Measurements from ENCODE around the gene STOX1. TPM values are rescaled to one million over a fixed set of nuclear protein-coding genes. Genes with fewer than 3 reads are reported as not detected.
"Not testable (repeated sequence)": the region's sequence is repeated elsewhere in the genome, so short reads cannot be mapped to it uniquely, and the experiment has no call there.

Gene STOX1
- total RNA-seq, 1 experiment from 2014 or later, result 5.9 TPM

- ATAC-seq; H3K36me3 ChIP-seq (ENCODE audit: control insufficient read depth in 1 of 2, insufficient read depth in 2 of 2, low read length in 2 of 2); BruUV-seq (replicated peaks); H3K4me2 ChIP-seq (ENCODE audit: low read length); H3K79me2 ChIP-seq (ENCODE audit: insufficient read depth, low read length); RAD21 ChIA-PET (ENCODE audit: low non-redundant PET in 1 of 2, low total read pairs in 2 of 2, uncharacterized antibody in 2 of 2, unreplicated experiment in 2 of 2); H3K27ac ChIP-seq (ENCODE audit: low read depth, low read length); intact Hi-C loops (cut with micrococcal nuclease); H3K4me1 ChIP-seq (ENCODE audit: control insufficient read depth in 1 of 2, insufficient read depth in 2 of 2, low read length in 2 of 2); CTCF ChIA-PET; H3K9ac ChIP-seq (ENCODE audit: low read length); DNase-seq (ENCODE audit: low read depth, low spot score); H3K9me3 ChIP-seq (ENCODE audit: control insufficient read depth in 1 of 2, insufficient read depth in 1 of 2, low read depth in 1 of 2, low read length in 2 of 2); H3K27me3 ChIP-seq (ENCODE audit: insufficient read depth, low read length); H3K9me2 ChIP-seq (ENCODE audit: insufficient read depth); POLR2A ChIA-PET; H3K4me3 ChIP-seq (replicated peaks in 1 of 2; ENCODE audit: low read depth in 1 of 2, low read length in 2 of 2); H2AFZ ChIP-seq (ENCODE audit: low read depth, low read length, poor library complexity, severe bottlenecking); H4K20me1 ChIP-seq (ENCODE audit: insufficient read depth): not testable (repeated sequence)
These were observed 16.5 kb upstream of the STOX1 start for GRCh38 chr10:68810830-68811229.

DNA sequence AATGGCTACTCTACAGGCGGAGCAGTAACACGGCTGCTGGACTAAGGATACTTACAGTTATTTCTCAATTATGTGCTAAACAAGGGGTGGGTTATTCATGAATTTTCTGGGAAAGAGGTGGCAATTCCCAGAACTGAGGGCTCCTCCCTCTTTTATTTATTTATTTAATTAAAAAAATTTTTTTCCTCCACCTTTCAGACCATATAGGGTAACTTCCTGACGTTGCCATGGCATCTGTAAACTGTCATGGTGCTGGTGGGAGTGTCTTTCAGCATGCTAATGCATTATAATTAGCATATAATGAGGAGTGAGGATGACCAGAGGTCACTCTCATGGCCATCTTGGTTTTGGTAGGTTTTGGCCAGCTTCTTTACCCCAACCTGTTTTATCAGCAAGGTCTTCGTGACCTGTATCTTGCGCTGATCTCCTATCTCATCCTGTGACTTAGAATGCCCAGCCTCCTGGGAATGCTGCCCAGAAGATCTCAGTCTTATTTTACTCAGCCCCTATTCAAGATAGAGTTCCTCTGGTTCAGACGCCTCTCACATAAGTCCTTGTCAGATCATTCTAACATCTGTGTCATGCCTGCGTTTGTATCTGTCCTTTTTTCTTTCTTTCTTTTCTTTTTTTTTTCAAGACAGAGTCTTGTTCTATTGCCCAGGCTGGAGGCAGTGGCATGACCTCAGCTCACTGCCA is 15.9 kb upstream of the STOX1 start:
- H3K9ac ChIP-seq (ENCODE audit: low read length), result no peak overlapping the region
- CTCF ChIA-PET, result no interaction called here
- H2AFZ ChIP-seq (ENCODE audit: low read depth, low read length, poor library complexity, severe bottlenecking), result no peak overlapping the region
- no peak overlapping the region for H3K4me3 ChIP-seq (replicated peaks in 1 of 2; ENCODE audit: low read depth in 1 of 2, low read length in 2 of 2)
- no peaks in the 10 kb centered on the region for H3K27me3 ChIP-seq (ENCODE audit: insufficient read depth, low read length)
- RAD21 ChIA-PET (ENCODE audit: low non-redundant PET in 1 of 2, low total read pairs in 2 of 2, uncharacterized antibody in 2 of 2, unreplicated experiment in 2 of 2), result no interaction called here
- no peaks in the 10 kb centered on the region for H3K9me3 ChIP-seq (ENCODE audit: control insufficient read depth in 1 of 2, insufficient read depth in 1 of 2, low read depth in 1 of 2, low read length in 2 of 2)
- no peak overlapping the region for H3K4me2 ChIP-seq (ENCODE audit: low read length)
- no peaks in the 10 kb centered on the region for H3K36me3 ChIP-seq (ENCODE audit: control insufficient read depth in 1 of 2, insufficient read depth in 2 of 2, low read length in 2 of 2)
- H3K27ac ChIP-seq (ENCODE audit: low read depth, low read length), result no peak overlapping the region
- H3K79me2 ChIP-seq (ENCODE audit: insufficient read depth, low read length), result no peaks in the 10 kb centered on the region
- TF ChIP-seq RAD21 (IDR thresholded peaks at IDR 0.05; ENCODE audit: low read depth), result no peak
- no peak for TF ChIP-seq ZBTB33 (IDR thresholded peaks at IDR 0.05; ENCODE audit: extremely low read depth, insufficient replicate concordance, low read length)
- TF ChIP-seq REST (IDR thresholded peaks at IDR 0.05; ENCODE audit: low read depth), result no peak
- no peak for TF ChIP-seq ZFX (IDR thresholded peaks at IDR 0.05)
- no peak for TF ChIP-seq SP1 (IDR thresholded peaks at IDR 0.05; ENCODE audit: low read depth)
- TF ChIP-seq EZH2phosphoT487 (IDR thresholded peaks at IDR 0.05; ENCODE audit: borderline replicate concordance), result no peak
- TF ChIP-seq YY1 (IDR thresholded peaks at IDR 0.05; ENCODE audit: extremely low read depth, insufficient replicate concordance, low read depth, low read length), result no peak
- no peak for TF ChIP-seq ATF3 (IDR thresholded peaks at IDR 0.05)
- TF ChIP-seq ELF1 (IDR thresholded peaks at IDR 0.05; ENCODE audit: borderline replicate concordance, low read depth), result no peak
- H3K9me2 ChIP-seq (ENCODE audit: insufficient read depth), result no peaks in the 10 kb centered on the region
- ATAC-seq (no peak), DNase-seq (ENCODE audit: low read depth, low spot score) (no peak)
- no TSS peak for BruUV-seq (replicated peaks)
- intact Hi-C loops (cut with micrococcal nuclease), result no loop called here
- POLR2A ChIA-PET, result no interaction called here
- peaks cover 0 to under 1% of the 10 kb centered on the region in 2 experiments; a peak in 3 of 4 replicates for H3K4me1 ChIP-seq (ENCODE audit: control insufficient read depth in 1 of 2, insufficient read depth in 2 of 2, low read length in 2 of 2)
- H4K20me1 ChIP-seq (ENCODE audit: insufficient read depth), result no peaks in the 10 kb centered on the region

Measured in HCT116 (cell line).